ENCODE measurements around the gene DROSHA.

The DROSHA gene

DNA sequence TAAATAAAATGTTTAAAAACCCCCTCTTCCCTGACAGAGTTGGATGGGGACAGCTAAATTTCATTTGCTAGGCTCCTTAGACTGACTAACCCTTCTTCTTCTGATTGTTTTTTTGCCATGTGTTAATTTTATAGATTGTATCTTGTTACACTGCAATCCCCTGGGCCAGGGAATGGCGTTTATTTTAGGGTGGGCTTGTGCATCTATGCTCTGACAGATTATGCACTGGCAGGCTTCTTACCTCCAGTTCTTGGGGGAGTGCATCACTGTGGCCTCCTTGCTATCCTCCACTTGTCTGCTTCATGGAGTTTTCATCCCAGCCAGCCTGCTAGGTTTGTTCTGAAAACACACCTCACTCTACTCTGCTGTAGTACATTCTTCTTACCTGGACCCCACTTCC is 159.8 kb downstream of the DROSHA start:
- TF ChIP-seq, protein P1, sequence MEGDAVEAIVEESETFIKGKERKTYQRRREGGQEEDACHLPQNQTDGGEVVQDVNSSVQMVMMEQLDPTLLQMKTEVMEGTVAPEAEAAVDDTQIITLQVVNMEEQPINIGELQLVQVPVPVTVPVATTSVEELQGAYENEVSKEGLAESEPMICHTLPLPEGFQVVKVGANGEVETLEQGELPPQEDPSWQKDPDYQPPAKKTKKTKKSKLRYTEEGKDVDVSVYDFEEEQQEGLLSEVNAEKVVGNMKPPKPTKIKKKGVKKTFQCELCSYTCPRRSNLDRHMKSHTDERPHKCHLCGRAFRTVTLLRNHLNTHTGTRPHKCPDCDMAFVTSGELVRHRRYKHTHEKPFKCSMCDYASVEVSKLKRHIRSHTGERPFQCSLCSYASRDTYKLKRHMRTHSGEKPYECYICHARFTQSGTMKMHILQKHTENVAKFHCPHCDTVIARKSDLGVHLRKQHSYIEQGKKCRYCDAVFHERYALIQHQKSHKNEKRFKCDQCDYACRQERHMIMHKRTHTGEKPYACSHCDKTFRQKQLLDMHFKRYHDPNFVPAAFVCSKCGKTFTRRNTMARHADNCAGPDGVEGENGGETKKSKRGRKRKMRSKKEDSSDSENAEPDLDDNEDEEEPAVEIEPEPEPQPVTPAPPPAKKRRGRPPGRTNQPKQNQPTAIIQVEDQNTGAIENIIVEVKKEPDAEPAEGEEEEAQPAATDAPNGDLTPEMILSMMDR (IDR thresholded peaks at IDR 0.05) = no peak

DNA sequence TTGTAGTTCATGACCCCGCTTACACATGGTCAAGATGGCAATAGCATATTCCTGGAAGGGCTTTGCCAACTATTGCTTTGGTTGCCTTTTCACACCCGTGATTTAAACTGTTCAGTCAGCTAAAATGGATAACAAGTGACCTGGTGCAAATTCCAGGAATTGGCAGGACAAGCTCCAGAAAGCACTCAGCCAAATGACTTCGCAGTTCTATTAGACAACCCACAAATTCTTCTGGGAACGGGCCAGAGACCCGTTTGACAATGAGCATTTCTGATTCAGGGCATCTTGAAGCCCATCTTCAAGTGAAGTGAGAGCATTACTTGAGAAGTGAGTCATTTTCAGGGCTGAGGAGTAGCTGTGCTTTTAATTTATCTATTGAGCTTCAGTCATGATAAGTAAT is 165.0 kb downstream of the DROSHA start:
- TF ChIP-seq, protein P1 (IDR thresholded peaks at IDR 0.05) = no peak

DNA sequence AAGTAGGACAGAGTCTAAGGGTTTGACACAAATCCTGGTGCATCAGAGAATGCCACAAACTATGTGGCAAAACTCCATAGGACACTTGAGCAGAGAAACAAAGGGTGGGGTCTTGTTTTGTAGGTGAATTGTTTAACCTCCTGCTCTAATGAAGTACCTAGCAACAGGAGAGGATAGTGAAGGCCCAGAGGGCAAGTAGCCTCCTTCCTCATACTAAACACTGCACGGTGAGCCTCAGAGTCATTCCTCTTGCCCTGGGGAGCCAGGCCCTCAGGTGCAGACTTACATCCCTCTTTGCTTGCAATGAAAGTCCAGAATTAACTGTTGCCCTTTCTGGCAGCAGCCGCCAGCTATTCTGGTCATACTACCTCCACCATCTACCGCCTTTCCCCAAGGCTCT is 166.1 kb downstream of the DROSHA start:
- TF ChIP-seq, protein P1 (IDR thresholded peaks at IDR 0.05) = no peak

DNA sequence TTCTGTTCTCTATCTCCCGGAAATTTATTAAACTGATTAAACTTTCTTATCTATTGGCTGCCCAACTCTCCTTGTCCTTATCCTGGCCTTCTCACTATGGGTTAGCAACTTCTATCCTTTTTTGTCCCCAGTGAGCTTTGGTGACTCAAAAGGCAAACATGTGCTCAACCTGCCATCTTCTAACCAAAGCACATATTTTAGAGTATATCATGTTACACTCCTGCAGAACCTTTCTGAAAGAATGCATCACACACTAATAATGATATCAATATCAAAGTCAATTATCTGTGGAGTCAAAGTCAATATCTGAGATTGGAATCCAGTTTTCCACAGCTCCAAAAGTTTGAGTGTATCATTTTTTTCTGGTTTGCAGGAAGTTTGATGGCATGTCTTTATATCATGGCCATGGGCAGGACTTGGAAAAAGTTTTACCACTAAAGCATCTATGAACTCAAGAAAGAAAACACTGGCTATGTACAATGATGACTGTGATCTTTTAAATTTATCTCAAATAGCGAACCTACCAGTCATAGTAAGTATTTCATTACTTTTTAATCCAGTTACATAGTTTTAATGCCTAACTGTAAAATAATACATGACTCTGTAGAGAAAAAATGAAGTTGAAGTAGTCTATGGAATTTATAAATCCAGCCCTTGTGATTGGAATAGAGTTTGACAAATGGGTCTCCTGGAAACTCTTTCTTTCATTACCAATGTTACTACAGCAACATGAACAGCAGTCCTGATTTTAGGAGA is 166.8 kb downstream of the DROSHA start:
- TF ChIP-seq, protein P1 (IDR thresholded peaks at IDR 0.05) = no peak

GRCh38 chr5:31362931-31363568 is 168.8 kb downstream of the DROSHA start:
- TF ChIP-seq, protein P1 (IDR thresholded peaks at IDR 0.05) = no peak

- TF ChIP-seq, protein P1 (IDR thresholded peaks at IDR 0.05) = no peak
Measured at GRCh38 chr5:31362529-31362900, 169.4 kb downstream of the DROSHA start.

DNA sequence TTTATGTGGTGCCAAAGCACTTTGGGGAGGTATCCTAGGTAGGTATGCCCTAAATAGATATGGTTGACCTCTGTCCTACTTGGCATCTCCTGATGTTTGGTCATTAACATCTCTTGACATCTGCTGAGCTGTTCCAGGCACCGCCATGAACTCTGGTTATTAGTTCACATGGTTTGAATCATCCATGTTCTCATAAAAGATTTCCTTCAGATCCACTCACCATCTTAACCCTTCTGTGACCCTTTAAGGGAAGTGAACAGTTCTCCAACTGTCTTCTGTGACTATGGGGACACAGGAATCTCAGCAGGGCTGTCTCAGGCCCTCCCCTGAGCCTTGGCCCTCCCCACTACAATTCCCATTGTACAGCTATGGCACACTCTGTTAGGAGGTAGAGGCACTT is 170.7 kb downstream of the DROSHA start:
- TF ChIP-seq, protein P1 (IDR thresholded peaks at IDR 0.05) = no peak

Measured in LNCAP (cell line).